ENCODE data around the gene PPFIBP1.

Gene PPFIBP1

DNA sequence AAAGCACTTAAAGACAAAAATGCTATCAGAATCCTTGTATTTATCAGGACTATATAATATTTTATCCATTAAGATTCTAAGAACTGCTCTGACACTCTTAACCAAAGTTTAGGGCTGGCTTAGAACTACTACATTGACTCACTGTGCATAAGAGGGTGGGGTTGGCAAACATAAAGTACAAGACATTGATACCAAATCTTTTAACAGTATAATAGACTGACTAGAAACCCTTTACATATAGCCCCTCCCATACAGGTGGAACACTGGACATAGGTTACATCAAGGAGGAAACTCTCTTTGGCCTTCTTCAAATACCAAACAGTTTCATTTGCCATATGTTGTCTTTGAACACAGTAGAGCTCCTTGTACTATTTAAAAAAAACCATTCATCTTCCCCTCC, 156.6 kb downstream of the PPFIBP1 start:
- H3K36me3 ChIP-seq = peaks cover 69 to 84% (median 82%) of the 10 kb centered on the region in 3 donors
- intact Hi-C loops (cut with DNase I; ENCODE audit: low total_unique reads) = no loop called here
- no peaks in the 10 kb centered on the region for H3K27me3 ChIP-seq
- TF ChIP-seq, protein P1, sequence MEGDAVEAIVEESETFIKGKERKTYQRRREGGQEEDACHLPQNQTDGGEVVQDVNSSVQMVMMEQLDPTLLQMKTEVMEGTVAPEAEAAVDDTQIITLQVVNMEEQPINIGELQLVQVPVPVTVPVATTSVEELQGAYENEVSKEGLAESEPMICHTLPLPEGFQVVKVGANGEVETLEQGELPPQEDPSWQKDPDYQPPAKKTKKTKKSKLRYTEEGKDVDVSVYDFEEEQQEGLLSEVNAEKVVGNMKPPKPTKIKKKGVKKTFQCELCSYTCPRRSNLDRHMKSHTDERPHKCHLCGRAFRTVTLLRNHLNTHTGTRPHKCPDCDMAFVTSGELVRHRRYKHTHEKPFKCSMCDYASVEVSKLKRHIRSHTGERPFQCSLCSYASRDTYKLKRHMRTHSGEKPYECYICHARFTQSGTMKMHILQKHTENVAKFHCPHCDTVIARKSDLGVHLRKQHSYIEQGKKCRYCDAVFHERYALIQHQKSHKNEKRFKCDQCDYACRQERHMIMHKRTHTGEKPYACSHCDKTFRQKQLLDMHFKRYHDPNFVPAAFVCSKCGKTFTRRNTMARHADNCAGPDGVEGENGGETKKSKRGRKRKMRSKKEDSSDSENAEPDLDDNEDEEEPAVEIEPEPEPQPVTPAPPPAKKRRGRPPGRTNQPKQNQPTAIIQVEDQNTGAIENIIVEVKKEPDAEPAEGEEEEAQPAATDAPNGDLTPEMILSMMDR (IDR thresholded peaks at IDR 0.05) = no peak
- no peaks in the 10 kb centered on the region for H3K9me3 ChIP-seq
- H3K27ac ChIP-seq = no peak overlapping the region
- no peak overlapping the region for H3K4me3 ChIP-seq
- H3K4me1 ChIP-seq = no peaks in the 10 kb centered on the region
- no peak for DNase-seq

DNA sequence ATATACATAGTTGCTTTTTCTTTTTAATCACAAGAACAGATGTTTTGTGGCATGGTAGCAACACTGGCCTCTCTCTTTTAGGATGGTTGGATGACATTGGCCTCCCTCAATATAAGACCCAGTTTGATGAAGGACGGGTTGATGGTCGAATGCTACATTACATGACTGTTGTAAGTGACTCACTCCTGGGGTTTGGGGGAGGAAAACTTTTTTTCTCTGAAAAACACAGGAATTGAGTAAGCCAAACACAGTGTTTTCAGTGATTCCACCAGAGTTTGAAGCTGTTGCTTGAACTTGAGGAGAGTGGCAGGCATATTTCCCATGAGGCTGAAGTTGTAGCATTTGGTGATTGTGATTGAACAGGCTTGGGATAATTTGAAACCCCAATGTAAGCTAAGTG, 158.5 kb downstream of the PPFIBP1 start:
- no peaks in the 10 kb centered on the region for H3K4me1 ChIP-seq
- no peak overlapping the region for H3K4me3 ChIP-seq
- TF ChIP-seq, protein P1 (IDR thresholded peaks at IDR 0.05) = no peak
- no peaks in the 10 kb centered on the region for H3K27me3 ChIP-seq
- H3K36me3 ChIP-seq = peaks cover 70 to 79% (median 78%) of the 10 kb centered on the region in 3 donors
- DNase-seq = no peak
- intact Hi-C loops (cut with DNase I; ENCODE audit: low total_unique reads) = no loop called here
- no peaks in the 10 kb centered on the region for H3K9me3 ChIP-seq
- H3K27ac ChIP-seq = no peak overlapping the region

DNA sequence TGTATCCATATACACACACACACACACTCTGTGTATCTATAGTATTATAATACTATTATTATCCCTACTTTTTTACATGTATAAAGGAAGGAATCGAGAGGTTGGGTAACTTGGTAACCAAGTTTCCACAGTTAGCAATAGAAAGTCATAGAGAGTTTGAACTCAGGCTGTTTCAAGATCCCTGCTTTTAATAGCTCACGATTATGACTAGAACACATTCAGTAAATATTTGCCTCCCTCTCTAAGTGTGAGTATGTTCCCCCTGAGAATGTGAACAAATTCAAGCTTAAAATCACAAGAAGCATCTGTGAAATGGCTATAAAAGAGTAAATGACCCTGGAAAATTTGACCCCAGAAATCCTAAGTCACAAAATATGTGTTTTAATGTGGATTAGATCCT, 161.3 kb downstream of the PPFIBP1 start:
- Histone ChIP-seq H3K27ac (no peak overlapping the region), H3K4me1 (no peaks in the 10 kb centered on the region), H3K4me3 (no peak overlapping the region), H3K36me3 (peaks cover 82 to 84% (median 82%) of the 10 kb centered on the region in 3 donors), H3K27me3 (no peaks in the 10 kb centered on the region), H3K9me3 (no peaks in the 10 kb centered on the region)
- no peak for DNase-seq
- intact Hi-C loops (cut with DNase I; ENCODE audit: low total_unique reads) = no loop called here
- TF ChIP-seq, protein P1 (IDR thresholded peaks at IDR 0.05) = no peak

DNA sequence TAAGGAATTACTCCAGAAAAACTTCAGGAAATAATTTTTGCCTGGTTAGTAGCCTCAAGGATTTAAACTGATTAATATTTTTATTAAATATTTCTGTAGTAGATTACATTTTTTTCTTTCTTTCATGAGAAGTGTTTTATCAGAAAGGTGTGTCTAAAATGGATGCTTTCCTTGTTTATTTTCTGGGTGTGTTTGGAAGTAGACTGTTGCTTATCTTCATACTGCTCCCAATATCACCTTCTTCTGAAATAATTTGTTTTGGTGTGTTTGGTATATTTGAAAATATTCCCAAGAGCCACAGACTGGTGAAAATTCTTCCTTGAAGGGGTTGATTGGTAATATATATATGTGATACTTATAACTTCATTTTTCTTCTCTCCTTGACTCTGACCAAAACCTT, 162.1 kb downstream of the PPFIBP1 start:
- no peak for DNase-seq
- Histone ChIP-seq H3K4me3 (no peak overlapping the region), H3K27ac (no peak overlapping the region), H3K9me3 (no peaks in the 10 kb centered on the region), H3K36me3 (peaks cover 81 to 84% (median 82%) of the 10 kb centered on the region in 3 donors), H3K27me3 (no peaks in the 10 kb centered on the region), H3K4me1 (no peaks in the 10 kb centered on the region)
- TF ChIP-seq, protein P1 (IDR thresholded peaks at IDR 0.05) = no peak
- intact Hi-C loops (cut with DNase I; ENCODE audit: low total_unique reads) = no loop called here

DNA sequence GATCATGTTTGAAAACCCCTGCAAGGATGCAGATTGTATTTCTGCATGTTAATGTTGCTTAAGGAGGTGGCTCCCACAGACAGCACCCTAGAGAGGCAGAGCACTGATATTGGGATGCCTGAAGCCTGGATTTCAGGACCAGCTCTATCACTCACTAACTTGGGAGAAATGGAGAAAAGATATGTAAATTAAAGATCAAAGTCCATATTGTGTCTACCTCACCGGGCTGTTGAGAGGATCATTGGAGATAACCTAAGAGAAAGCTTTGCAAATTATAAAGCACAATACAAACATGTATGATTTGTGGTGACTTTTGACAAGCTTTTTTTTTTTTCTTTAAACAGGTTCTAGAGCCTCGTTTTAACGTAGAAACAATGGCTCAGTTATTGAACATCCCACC, 164.7 kb downstream of the PPFIBP1 start:
- no peaks in the 10 kb centered on the region for H3K27me3 ChIP-seq
- intact Hi-C loops (cut with DNase I; ENCODE audit: low total_unique reads) = no loop called here
- TF ChIP-seq, protein P1 (IDR thresholded peaks at IDR 0.05) = no peak
- DNase-seq = no peak
- peaks cover 81 to 84% (median 83%) of the 10 kb centered on the region in 3 donors for H3K36me3 ChIP-seq
- H3K9me3 ChIP-seq = no peaks in the 10 kb centered on the region
- no peaks in the 10 kb centered on the region for H3K4me1 ChIP-seq
- H3K27ac ChIP-seq = no peak overlapping the region
- no peak overlapping the region for H3K4me3 ChIP-seq

DNA sequence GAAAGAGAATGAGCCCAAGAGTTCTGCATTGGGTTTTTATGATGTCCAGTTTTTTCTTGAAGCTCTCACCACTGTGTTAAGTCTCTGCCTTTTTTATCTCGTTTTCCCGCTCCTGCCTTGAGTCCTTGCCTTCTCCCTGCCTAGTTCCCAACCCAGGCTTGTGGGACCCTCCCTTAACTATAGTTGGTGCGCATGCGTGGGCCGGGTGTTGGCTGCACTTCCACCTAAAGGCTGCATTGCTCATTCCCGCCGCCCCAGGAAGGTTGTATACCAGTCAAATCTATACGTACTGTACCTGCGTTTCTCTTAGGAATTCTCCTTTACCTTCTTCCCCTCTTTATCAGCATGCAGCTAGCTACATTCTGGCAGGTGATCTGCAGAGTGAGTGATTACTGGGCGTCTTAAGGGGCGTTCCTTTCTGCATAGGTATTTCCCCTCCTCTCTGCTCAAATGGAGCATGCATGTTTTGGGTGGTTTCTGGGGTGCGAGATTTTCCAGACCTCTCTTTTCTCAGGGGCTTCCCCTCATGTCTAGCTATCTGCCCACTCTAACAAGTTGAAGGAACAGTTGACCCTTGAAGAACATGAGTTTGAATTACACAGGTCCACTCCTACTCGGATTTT, 165.7 kb downstream of the PPFIBP1 start:
- Histone ChIP-seq H3K27ac (no peak overlapping the region), H3K27me3 (no peaks in the 10 kb centered on the region), H3K9me3 (no peaks in the 10 kb centered on the region), H3K4me3 (no peak overlapping the region), H3K4me1 (no peaks in the 10 kb centered on the region), H3K36me3 (peaks cover 80 to 85% (median 83%) of the 10 kb centered on the region in 3 donors)
- TF ChIP-seq, protein P1 (IDR thresholded peaks at IDR 0.05) = no peak
- intact Hi-C loops (cut with DNase I; ENCODE audit: low total_unique reads) = no loop called here
- DNase-seq = no peak
